PFSK-1 (cell line): ENCODE results near the gene AGK.

Experiments used
- POLR2AphosphoS5 ChIP-seq: IDR thresholded peaks from 2 replicates; pipeline ENCODE4 v1.6.1; 2012; ENCODE audit warnings: low read depth, mild to moderate bottlenecking, control low read depth, low read length, moderate library complexity
- SIN3A ChIP-seq: IDR thresholded peaks from 2 replicates; pipeline ENCODE4 v1.6.1; 2012; ENCODE audit warnings: mild to moderate bottlenecking, low read length, moderate library complexity, borderline replicate concordance; ENCODE audit not compliant: insufficient read depth
- TAF1 ChIP-seq: IDR thresholded peaks from 2 replicates; pipeline ENCODE4 v1.6.1; 2012; ENCODE audit warnings: low read length, control low read depth, borderline replicate concordance; ENCODE audit not compliant: insufficient read depth
- TF ChIP-seq, protein P1 (sequence below), 2 experiments: IDR thresholded peaks; 2 replicates each; pipeline versions ENCODE4 v1.6.1 to v1.8.0; 2011 to 2012; ENCODE audit warnings: low read depth in 2 of 2, low read length in 2 of 2, control low read depth in 1 of 2, inconsistent platforms in 1 of 2, mild to moderate bottlenecking in 1 of 2, moderate library complexity in 1 of 2; ENCODE audit not compliant: insufficient read depth in 1 of 2

DNA sequence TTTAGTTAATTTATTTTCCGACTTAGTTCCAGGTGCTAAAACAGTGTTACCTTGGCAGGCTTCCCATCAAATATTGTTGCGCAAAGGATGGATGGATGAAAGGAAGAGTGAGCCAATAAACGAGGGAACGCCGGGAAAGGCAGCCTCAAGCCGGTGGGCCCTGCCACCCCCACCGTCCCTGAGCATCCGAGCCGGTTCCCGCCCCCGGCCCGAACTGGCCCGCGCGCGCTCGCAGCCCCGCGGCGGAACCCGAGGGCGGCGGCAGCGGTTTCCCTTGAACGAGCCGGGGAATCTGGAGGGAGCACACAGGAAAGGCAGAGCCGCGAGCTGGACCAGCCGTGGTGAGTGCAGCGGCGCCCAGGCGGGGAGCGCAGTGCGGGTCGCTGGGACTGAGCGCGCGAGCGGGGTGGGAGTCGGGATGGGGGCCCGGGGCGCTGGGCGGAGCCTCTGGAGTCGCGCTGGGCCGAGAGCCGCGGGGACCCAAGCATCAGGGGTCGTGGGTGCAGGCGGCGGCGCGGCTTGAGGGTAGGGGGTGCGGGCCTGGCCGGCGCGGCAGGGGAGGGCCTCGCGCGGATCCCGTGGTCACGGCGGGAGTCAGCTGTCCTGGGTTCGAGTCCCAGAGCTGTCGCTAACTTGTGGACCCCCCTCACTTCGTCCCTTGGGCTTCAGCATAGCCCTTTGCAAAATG is at the start of gene AGK:
- TF ChIP-seq, protein P1, sequence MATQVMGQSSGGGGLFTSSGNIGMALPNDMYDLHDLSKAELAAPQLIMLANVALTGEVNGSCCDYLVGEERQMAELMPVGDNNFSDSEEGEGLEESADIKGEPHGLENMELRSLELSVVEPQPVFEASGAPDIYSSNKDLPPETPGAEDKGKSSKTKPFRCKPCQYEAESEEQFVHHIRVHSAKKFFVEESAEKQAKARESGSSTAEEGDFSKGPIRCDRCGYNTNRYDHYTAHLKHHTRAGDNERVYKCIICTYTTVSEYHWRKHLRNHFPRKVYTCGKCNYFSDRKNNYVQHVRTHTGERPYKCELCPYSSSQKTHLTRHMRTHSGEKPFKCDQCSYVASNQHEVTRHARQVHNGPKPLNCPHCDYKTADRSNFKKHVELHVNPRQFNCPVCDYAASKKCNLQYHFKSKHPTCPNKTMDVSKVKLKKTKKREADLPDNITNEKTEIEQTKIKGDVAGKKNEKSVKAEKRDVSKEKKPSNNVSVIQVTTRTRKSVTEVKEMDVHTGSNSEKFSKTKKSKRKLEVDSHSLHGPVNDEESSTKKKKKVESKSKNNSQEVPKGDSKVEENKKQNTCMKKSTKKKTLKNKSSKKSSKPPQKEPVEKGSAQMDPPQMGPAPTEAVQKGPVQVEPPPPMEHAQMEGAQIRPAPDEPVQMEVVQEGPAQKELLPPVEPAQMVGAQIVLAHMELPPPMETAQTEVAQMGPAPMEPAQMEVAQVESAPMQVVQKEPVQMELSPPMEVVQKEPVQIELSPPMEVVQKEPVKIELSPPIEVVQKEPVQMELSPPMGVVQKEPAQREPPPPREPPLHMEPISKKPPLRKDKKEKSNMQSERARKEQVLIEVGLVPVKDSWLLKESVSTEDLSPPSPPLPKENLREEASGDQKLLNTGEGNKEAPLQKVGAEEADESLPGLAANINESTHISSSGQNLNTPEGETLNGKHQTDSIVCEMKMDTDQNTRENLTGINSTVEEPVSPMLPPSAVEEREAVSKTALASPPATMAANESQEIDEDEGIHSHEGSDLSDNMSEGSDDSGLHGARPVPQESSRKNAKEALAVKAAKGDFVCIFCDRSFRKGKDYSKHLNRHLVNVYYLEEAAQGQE (IDR thresholded peaks at IDR 0.05; ENCODE audit: insufficient read depth in 1 of 2, low read depth in 2 of 2, low read length in 2 of 2): peak; percentile 24 to 29; a peak in 1 of 4 replicates
- no peak for TF ChIP-seq SIN3A
- TF ChIP-seq TAF1: peak; percentile 94
- TF ChIP-seq POLR2AphosphoS5: peak; percentile 91
